Left kidney (tissue), 2 donors: ENCODE results near the gene DOLPP1. TPM values are rescaled to one million over a fixed set of nuclear protein-coding genes. Genes with fewer than 3 reads are reported as not detected.

Source experiments
- DNase-seq: peaks from one replicate; pipeline ENCODE4 v3.0.0-alpha.2; 2013
- polyA plus RNA-seq: library from polyadenylated mRNA; unstranded; fragments of 120-200 nt; gene quantifications from one replicate; pipeline ENCODE4 v1.2.1, GENCODE V29; 2013; ENCODE audit not compliant: insufficient read length

Gene DOLPP1
- polyA plus RNA-seq, 1 donor = 20.2 TPM

DNA sequence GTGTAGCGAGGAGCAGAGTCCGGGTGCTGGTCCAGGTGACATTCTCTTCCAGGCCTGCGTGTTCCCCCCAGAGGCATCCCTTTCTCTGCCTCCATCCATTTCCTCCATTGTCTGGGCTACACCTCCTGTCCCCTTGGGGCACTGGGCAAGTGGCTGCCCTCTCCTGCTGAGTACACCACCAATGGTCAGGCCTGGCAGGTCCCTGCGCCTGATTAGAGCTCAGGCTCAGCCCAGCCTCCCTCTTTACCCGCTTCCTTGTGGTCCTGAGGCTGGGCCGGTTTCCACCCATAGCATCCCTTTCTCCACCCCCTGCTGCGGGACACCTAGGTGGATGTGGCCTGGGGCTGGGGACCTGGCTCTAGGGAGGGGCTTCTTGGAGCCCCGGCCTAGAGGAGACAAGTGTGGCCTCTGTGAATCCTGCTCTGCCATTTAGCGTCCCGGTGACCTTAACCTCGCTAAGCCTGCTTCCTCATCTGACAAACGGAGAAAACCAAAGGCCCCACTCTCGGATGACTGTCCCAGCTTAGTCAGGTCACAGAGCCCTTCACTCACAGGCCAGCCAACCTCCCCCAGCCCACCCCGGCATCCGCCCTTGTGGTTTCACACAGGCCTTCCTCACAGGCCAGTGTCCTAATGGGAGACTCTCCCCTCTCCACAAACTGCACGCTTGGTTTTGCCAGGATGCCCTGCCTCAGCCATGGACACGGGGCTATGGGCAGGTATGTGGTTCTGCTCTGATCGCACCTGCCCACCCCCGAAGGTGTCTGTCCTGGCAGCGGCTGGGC, 12.9 kb downstream of the DOLPP1 start:
- no peak for DNase-seq

DNA sequence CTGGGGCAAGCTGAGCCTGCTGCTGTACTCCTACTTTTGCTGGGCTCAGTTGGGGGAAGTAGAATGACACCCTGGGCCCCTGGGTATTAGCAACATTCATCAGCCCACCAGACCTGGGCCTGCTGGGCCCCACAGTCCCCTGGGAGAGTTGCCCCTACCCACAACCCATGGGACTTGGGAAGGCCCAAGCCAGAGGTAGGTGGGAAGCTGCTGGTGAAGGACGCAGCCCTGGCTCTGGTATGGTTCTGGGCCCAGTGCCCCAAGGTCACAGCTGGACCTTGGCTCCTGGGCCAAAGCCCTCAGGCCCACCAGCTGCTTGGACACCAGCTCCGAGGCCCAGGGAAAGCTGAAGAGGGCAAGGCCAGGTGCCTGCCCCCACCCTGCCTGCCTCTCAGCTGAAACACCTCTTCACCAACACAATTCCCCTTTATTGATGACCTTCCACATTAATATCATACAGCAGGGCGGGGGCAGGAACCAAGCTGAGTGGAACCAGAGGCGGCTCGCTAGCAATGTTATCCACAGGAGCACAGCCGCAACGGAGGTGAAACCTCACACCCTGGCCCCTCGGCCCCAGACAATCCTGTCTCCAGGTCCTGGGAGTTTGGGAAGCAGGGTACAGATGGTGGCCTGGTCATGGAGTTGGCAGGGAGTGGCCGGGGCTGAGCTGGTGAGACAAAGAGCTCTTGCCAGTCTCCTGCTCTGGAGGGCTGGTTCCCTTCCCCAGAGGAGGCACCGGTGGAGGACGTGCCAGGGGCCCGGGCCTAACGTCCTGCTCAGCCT, 13.7 kb downstream of the DOLPP1 start:
- no peak for DNase-seq

DNA sequence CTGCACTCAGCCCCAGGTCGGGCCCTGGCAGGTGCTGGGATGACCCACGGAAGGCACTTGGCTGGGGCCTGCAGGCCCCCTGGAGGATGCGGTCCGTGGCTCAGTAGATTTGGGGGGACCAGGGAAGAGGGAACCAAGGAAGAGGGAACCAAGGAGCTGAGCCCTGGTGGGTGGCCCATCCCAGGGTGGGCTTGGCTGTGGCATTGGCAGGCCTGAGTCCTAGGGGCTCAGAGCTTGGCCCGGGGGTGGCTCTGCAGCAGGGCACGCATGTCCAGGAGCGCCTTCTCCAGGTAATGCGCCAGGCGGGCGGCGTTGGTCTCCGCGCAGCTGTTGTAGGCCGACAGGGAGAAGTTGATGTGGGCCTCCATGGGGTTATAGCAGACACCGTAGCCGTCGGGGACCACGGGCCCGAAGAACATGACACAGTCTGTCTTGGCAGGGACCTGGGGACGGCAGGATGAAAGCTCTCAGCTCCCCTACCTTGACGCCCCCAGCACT, 14.3 kb downstream of the DOLPP1 start:
- no peak for DNase-seq

DNA sequence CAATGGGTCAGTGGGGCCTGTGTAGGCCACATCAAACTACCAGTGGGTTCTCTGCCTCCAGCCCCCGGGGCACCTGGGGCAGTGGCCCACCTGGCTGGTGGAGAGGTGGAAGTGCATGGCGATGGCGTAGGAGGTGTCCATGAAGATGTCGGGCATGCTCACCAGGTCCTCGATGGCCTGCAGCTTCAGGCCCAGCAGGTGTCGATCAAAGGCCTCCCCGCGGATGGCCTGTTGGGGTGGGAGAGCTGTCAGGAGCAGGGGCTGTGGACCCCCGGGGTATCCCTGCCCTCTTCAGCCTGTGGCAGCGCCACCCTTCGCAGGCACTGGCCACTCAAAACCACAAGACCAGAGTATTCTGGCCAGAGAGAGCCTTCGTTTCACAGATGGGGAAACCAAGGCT, 15.0 kb downstream of the DOLPP1 start:
- no peak for DNase-seq

DNA sequence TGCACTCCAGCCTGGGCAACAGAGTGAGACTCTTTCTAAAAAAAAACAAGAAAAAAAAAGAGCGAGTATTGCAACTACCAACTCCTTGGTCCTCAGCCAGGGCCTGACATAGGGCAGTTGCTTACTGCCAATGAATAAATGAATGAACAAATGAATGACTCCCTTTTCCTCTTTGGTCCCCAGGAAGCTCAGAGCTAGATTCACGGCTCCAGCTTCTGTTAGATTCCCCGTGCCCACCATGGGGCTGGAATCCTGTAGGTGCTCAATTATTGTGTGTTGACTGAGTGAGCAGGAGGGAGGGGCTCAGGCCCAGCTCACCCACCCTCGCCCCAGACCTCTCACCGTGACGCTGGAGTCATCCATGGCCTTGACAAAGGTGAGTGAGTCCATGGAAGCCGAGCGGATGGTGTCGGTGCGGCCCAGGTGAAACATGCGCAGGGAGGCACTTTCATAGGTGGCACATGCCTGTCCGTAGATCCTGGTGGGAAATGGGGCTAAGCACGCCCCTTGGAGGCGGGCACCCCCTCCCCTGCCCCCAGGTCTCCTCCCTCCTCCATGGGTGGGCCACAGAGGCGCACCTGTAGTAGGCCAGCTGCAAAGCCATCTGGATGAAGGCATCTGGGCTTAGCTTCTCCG, 16.9 kb downstream of the DOLPP1 start:
- DNase-seq = no peak

DNA sequence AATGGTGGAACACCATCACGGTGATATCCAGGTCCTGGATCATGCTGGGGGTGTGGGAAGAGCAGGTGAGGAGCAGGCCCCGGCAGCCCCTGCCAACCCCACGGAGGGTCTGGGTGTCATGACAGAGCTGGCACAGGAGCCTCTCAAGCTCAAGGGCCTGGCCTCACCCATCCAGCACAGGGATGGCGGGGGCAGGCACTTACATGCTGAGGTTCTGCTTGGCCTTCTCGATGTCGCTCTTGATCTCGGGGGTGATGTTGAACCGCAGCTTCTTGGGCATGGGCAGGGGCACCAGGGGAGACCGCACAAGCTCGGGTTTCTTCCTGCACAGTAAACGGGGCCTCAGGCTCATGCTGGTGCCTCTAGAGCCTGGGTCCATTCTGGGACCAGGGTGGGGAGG, 17.4 kb downstream of the DOLPP1 start:
- DNase-seq = no peak

DNA sequence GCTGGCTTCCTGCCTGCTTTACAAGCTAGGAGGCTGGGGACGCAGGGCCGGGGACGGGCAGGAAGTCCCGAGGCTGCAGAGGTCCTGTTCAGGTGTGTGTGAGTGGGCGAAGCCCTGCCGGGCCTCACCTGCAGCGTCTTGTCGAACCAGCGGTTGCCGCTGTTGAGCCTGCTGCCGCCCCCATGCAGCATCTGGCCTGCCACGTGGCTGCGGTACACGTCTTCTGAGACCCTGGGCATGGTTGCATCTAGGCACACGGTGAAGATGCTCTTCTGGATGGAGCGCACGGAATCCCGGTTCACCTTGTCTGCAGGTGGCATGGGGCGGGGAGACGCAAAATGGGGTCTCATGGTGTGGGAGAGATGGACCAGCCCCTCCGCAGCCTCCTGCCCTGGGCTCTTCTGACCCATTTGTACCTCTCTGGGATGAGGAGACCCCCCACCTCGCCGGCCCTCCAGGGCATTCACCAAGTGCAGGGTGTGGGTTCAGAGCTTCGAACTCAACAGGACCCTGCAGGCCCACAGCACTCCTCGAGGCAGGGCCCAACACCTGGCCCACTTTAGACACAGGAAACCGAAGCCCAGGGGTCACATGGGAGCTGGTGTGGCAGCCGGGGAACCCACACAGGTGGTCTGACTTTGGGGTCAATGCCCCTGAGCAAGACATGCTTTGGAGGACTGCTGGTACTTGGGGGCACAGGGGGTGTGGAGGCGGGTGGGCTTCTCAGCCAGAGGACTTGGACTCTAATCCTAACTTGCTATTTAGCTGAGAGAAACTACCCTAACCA, 19.7 kb downstream of the DOLPP1 start:
- no peak for DNase-seq

DNA sequence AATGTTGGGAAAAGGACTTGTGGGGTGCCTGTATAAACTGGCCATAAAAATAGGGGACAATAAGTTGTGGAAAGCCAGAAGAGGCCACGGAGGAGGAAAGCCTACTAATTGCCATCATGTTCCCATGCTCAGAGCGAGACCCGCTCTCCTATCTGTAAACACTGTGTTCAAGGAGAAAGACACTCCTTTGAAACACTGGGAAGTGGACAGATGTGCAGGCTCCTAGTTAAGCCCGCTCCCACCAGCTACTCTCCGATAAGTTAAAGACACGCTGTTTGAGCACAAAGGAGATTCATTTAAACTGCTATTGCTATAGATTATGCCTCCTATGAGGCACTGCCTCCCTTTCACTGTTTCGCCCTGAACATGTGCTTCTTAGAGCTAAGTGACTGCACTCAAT, 20.4 kb downstream of the DOLPP1 start:
- DNase-seq = no peak

DNA sequence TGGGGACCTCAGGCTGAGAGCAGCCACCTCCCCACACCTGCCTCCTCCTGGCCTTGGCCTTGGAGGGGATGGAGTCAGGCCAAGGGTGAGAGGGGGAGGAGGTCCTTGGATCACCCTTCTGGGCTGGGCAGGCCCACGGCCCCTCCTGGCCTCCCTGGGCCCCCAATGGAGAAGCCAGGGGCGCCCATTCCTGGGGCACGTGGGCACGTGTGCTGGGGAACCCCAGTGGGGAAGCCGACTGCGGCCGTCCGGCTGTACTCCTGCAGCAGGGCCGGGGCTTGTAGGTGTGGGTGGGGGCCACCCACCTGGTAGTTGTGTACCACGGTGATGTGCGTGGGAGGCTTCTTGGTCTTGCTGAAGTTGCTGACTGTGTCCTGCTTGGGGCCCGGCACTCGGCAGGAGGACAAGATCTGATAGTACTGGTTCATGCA, 21.2 kb downstream of the DOLPP1 start:
- DNase-seq = no peak

DNA sequence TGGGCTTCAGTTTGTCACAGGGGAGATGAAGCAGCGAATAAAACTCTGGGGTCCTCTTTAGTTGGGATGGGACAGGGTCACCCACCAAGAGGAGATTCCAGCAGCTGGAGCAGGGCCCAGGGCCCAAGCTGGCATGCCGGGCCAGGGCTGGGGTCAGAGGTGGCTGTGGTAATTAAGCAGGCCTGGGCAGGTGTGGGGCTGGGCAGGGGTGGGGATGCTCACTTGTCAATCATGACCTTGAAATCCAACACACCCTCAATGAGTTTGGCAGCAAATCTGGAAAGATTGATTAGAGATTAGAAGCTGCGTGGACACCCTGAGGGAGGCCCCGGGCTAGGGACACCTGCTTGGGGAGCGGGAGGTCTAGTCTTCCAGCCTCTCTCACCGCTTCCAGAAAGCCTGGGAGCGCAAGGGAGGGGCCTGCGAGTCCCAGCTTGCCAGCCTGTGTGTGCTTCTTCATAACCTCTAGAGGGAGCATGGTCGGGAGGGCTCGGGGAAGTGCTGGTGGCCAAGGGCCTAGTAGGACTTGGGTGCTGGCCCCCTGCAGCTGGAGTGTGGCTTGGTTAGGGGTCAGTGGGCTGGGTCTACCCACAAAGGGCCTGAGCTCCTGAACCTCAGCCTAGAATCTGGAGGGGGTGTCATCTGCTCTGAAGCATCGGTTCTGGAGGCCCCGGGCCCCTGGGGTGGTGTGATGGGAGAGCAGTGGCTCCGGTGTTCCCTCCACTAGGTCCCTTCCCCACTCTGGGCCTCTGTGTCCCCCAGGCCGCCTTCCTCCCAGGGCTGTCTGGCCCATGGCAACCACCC, 22.1 kb downstream of the DOLPP1 start:
- DNase-seq = peak; percentile 15

DNA sequence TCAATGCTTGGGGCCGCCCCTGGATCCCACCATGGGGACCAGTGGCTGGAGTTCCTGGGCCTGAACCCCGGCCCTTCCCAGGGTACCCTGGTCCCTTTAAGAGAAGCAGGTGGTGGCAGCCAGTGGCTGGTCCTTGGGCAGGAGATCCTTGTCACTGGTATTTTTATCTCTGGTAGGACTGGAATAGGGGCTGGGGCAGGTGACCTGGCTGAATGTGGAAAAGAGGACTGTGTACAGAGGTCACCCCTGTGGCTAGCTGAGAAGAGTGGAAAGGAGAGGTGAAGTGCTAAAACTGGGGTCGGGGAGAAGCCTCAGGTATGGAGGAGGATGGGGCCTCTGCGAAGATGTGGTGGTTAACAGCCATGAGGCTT, 22.7 kb downstream of the DOLPP1 start:
- no peak for DNase-seq

DNA sequence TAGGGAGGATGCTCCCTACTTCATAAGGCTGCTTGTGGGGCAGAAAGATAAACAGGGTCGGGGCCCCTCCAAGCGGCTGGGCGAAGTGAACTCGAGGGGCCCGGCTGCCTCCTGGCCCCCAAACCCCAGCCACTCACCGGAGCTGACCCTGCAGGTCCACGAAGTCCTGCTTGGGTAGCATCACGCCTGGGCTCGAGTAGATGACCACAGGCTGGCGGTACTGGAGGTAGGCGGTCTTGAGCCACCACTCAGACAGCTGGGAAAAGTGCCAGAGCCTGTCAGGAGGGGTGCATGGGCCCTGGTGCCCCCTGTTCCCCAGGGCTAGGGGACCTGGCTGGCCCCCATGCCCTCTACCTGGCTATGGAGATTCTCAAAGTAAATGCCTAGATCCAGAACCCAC, 23.1 kb downstream of the DOLPP1 start:
- no peak for DNase-seq

DNA sequence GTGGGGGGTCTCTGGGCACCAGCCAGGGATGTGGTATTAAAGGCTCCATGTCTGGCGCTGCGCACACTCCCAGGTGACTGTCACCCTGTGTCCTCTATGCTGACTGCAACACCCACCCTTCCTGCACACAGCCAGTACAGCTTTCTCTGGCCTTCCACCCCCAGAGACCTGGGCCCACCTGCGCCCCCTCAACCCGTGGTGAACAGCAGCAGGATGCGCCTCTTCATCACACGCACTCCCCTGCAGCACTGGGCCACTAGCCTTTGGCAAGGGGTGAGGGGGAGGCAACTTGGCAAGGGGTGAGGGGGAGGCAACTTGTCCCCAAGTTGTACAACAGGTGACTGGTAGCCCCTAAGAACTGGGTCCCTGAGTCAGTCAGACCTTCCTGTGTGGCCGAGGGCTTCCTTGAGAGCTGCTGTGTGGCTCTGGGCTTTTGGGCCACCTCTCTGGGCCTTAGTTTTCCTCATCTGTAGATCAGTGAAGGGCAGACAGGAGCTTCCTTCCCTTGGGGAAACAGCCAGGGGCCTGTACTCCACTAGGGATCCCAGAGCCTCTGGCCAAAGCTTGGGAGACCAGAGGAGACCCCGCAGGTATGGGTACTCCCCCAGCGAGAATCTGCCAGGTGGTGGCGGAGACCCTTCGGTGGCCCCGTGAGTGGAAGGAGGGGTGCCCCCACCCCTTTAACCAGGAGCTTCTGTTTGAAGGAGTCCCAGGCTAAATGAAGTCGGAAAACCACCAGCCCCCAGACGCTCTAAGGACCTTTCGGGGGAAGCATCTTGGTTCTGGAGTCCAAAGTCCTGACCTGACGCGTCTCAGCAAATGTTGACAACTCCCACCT, 25.2 kb downstream of the DOLPP1 start:
- DNase-seq = no peak

DNA sequence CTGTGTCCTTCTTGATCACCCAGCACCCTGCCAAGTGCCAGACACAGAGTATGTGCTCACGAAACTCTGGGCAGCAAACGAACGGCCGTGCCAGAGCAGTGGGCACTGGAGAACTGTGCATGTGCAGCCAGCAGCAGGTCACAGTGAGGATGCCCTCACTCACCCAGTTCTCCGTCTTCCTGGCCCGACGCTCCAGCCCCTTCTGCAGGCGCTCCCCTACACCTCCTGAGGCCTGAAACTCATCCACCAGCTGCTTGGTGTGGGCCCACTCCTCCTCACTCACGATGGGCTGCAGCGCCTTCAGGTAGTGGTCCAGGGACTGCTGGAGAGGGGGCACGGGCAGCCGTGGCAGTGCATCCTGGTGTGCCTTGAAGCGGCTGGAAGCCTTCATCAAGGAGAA, 26.7 kb downstream of the DOLPP1 start:
- no peak for DNase-seq

DNA sequence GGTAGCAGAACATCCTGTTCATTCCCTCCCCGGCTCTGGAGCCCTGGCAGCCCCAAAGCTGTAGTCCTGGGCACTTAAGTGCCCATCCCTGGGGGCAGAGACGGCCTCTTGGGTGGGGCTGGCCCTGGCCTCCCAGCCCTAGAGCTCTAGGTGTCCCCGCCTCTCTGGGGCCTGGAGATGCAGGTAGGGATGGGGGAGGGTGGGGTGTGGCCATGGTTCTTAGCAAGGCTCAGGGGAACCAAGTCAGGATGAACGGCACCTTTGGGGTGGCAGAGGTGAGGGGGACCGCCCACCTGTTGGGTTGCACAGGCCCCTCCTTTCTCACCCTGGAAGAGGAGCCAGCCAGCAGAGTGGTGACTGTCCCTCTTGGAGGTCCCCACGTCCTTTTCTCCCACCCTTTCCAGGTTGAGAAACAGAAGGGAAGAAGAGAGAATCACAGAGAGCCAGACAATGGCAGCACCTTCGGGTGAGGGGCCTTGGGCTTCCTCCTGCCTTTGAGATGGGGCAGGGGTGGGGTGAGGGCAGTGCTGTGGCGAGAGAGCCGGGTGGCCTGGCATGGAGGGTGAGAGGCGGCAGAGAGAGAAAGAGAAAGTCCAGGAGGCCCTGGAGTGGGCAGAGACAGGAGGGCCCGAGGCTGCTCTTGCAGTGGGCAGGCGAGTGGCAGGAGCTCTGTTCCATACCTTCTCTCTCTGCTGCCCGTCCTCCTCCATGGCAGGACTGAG, 27.3 kb downstream of the DOLPP1 start:
- DNase-seq = no peak

DNA sequence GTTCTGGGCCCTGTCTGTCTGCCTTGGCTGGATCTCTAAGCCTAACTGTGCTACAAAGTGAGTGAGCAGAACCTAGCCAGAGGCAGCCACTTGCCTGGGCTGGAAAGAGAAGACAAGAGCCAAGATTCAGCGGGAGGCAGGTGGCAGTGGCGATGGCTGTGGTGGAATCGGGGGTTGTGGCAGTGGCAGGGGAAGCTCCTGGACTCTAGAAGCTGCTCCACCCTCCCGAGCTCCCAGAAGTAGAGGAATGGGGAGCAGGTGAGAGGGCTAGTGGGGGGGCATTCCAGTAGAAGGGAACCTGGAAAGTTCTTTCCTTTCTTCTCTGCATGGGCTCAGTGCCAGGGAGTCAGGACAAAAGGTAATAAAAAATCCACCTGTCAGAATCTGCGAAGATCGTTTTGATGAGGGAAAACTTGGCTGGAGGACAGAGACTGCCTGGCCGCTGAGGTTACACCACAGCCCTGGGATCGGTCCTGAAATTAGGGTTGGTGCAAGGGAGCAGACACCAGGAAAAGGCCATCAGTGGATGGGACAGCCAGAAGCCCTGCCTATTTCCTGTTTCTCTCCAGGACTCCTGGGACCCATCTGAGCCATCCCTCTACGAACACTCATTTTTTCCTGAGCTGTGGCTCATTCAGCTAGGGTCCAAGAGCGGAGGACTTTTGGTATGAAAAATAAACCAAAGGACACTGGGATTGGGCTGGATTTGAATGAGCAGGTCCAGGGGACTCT, 28.1 kb downstream of the DOLPP1 start:
- DNase-seq = no peak

DNA sequence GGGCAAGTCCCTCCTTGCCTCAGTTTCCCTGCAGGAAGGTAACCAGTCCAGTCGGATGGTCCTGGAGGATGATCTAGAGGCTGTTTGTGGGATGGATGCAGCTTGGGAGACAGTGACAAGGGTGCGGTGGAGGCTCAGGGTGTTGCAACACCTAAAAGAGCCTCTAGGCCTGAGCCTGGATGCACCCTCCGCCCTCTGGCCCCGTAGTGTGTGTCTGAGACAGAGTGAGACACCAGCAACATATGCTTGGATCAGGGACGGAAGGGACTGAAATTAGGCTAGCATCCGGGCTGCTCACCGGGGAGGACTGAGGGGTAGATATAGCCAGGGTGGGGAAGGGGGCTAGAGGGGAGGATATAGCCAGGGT, 28.6 kb downstream of the DOLPP1 start:
- no peak for DNase-seq

DNA sequence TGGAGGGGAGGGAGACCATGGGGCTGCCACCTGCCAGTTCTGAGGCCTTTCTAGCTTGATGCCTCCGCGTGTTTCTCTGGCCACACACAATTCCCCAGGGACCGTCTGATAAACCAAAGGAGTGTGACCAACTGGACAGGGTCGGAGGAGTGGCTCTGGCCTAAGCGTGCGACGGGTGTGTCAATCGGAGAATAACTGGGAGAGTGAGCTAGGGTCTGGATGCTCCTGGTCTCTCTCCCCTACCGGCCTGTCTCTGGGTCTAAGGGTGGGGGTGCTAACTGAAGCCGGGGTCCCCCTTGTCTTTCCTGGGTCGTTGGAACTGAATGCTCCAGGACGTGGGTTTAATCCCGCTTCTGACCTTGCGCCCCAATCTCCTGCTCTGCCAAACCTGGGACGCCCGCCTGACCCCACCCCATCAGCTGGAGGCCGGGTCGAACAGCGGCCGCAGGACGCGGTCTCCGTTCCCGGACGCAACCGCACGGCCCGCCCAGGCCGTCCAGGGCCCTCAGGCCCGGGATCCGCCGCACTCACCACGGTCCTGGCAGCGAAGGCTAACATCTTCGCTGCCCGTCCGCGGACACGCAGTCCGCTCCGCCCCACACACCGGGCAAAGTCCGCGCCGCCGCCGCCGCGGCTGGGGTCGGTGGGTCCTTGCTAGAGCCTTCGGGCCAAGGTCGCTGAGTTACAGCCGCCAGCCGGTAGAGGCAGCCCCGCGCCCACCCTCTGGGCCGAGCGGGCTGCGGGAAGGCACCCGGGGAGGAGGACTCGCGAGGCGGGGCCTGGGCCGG, 29.2 kb downstream of the DOLPP1 start:
- DNase-seq = no peak
